ENCODE measurements around the gene MYCN. TPM values are rescaled to one million over a fixed set of nuclear protein-coding genes. Genes with fewer than 3 reads are reported as not detected.

The MYCN gene
- total RNA-seq, 1 experiment from 2014 or later = not detected

GRCh38 chr2:15989559-15989958, 49.2 kb downstream of the MYCN start:
- H3K27ac ChIP-seq (ENCODE audit: low read length) = no peak overlapping the region
- H3K9me3 ChIP-seq (ENCODE audit: low read length) = no peaks in the 10 kb centered on the region
- no peak overlapping the region for H3K4me3 ChIP-seq (ENCODE audit: low read length)
- H4K20me1 ChIP-seq (ENCODE audit: low read length) = no peaks in the 10 kb centered on the region
- no peaks in the 10 kb centered on the region for H3F3A ChIP-seq (ENCODE audit: low read length, unreplicated experiment)
- H3K27me3 ChIP-seq (ENCODE audit: low read length) = no peaks in the 10 kb centered on the region
- TF ChIP-seq, protein P1, sequence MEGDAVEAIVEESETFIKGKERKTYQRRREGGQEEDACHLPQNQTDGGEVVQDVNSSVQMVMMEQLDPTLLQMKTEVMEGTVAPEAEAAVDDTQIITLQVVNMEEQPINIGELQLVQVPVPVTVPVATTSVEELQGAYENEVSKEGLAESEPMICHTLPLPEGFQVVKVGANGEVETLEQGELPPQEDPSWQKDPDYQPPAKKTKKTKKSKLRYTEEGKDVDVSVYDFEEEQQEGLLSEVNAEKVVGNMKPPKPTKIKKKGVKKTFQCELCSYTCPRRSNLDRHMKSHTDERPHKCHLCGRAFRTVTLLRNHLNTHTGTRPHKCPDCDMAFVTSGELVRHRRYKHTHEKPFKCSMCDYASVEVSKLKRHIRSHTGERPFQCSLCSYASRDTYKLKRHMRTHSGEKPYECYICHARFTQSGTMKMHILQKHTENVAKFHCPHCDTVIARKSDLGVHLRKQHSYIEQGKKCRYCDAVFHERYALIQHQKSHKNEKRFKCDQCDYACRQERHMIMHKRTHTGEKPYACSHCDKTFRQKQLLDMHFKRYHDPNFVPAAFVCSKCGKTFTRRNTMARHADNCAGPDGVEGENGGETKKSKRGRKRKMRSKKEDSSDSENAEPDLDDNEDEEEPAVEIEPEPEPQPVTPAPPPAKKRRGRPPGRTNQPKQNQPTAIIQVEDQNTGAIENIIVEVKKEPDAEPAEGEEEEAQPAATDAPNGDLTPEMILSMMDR (conservative IDR thresholded peaks at IDR 0.05; ENCODE audit: low read depth, low read length) = no peak
- TF ChIP-seq EZH2 (IDR thresholded peaks at IDR 0.05; ENCODE audit: low read length, unreplicated experiment) (no peak), EZH2phosphoT487 (IDR thresholded peaks at IDR 0.05; ENCODE audit: borderline replicate concordance, low read length) (no peak)
- H3K36me3 ChIP-seq (ENCODE audit: low read depth, low read length) = no peaks in the 10 kb centered on the region
- H3K4me2 ChIP-seq (ENCODE audit: low read length) = no peak overlapping the region
- DNase-seq (no peak), ATAC-seq (no peak)
- BruUV-seq (replicated peaks) = no TSS peak
- no peak overlapping the region for H2AFZ ChIP-seq (ENCODE audit: low read length)
- intact Hi-C loops (cut with micrococcal nuclease) = no loop called here
- H3K4me1 ChIP-seq (ENCODE audit: insufficient read depth, low read length) = no peaks in the 10 kb centered on the region
- no peaks in the 10 kb centered on the region for H3K9me2 ChIP-seq (replicated peaks; ENCODE audit: low read length)
- no peak overlapping the region for H3K9ac ChIP-seq (ENCODE audit: low read length)
- H3K79me2 ChIP-seq (ENCODE audit: low read length) = no peaks in the 10 kb centered on the region
- ChIA-PET POLR2A (ENCODE audit: unreplicated experiment) (no interaction called here), CTCF (no interaction called here)

DNA sequence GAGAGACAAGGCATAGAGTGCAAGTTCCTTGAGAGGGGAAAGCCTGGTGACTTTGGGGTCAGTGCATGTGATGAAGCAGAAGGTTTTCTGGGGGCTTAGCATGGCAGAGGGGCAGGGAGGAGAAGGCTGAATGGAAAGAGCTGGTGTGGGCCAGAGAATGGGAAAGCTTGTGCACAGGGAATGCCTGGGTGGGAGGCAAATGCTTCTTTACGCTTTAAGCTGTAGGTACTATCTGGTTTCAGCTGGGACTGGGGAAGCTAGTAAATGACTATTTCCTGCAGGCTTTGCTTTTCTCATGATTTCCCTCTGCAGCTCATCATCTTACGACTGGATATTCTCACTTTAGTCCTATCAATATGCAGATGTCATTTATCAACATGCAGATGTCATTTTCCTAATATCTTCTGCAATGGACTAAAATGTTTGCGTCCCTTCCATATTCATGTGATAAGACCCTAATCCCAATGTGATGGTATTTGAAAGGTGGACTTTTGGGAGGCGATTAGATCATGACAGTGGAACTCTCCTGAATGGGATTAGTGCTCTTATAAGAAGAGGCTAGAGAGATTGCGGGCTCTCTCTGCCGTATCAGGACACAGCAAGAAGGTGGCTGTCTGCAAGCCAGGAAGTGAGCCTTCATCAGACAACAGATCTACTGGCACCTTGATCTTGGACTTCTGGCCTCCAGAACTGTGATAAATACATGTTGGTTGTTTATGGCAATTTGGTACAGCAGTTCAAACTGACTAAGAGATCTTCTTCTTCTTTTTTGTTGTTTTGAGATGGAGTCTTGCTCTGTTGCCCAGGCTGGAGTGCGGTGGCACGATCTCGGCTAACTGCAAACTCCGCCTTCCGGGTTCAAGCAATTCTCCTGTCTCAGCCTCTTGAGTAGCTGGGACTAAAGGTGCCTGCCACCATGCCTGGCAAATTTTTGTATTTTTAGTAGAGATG, 50.1 kb downstream of the MYCN start:
- BruUV-seq (replicated peaks) = no TSS peak
- POLR2A ChIA-PET (ENCODE audit: unreplicated experiment) = no interaction called here

More for the DNA sequence above, 50.1 kb downstream of the MYCN start:
- CTCF ChIA-PET = no interaction called here
- Histone ChIP-seq H3K9me3 (ENCODE audit: low read length) (no peaks in the 10 kb centered on the region), H3K4me3 (ENCODE audit: low read length) (no peak overlapping the region), H3K4me2 (ENCODE audit: low read length) (no peak overlapping the region), H3K27ac (ENCODE audit: low read length) (no peak overlapping the region), H3K27me3 (ENCODE audit: low read length) (0 out of 2 replicates have a peak, but pooled peaks cover 6% of the 10 kb centered on the region), H3F3A (ENCODE audit: low read length, unreplicated experiment) (no peaks in the 10 kb centered on the region), H4K20me1 (ENCODE audit: low read length) (no peaks in the 10 kb centered on the region), H3K36me3 (ENCODE audit: low read depth, low read length) (no peaks in the 10 kb centered on the region), H3K9ac (ENCODE audit: low read length) (no peak overlapping the region), H3K9me2 (replicated peaks; ENCODE audit: low read length) (no peaks in the 10 kb centered on the region), H3K4me1 (ENCODE audit: insufficient read depth, low read length) (no peaks in the 10 kb centered on the region), H3K79me2 (ENCODE audit: low read length) (no peaks in the 10 kb centered on the region), H2AFZ (ENCODE audit: low read length) (no peak overlapping the region)
- no peak for DNase-seq
- no peak for TF ChIP-seq EZH2phosphoT487 (IDR thresholded peaks at IDR 0.05; ENCODE audit: borderline replicate concordance, low read length)
- no peak for TF ChIP-seq EZH2 (IDR thresholded peaks at IDR 0.05; ENCODE audit: low read length, unreplicated experiment)
- TF ChIP-seq, protein P1 (conservative IDR thresholded peaks at IDR 0.05; ENCODE audit: low read depth, low read length) = no peak
- ATAC-seq = no peak
- intact Hi-C loops (cut with micrococcal nuclease) = no loop called here

All from PC-3 (cell line).